GM12865 (cell line): ENCODE data around the gene SVIL.

Experiments
- DNase-seq: peaks from one replicate; pipeline ENCODE4 v3.0.0; 2010; ENCODE audit warnings: low read depth
- H3K4me3 ChIP-seq: 2 replicates; pipeline ENCODE4 v1.5.1; 2011; ENCODE audit warnings: mild to moderate bottlenecking, low read depth, low read length, control low read depth
- CTCF ChIP-seq: IDR thresholded peaks from 2 replicates; pipeline ENCODE4 v1.5.1; 2011; ENCODE audit warnings: low read length, control low read depth, low read depth, inconsistent platforms; ENCODE audit not compliant: insufficient read depth; ENCODE audit errors: missing control alignments

SVIL gene

GRCh38 chr10:29622382-29622922 is 12.3 kb downstream of the SVIL start:
- H3K4me3 ChIP-seq, result no peak overlapping the region
- DNase-seq, result no peak
- no peak for TF ChIP-seq CTCF

- no peak for DNase-seq
- no peak overlapping the region for H3K4me3 ChIP-seq
- TF ChIP-seq CTCF, result no peak
Measured at GRCh38 chr10:29621161-29621560, 13.6 kb downstream of the SVIL start.

GRCh38 chr10:29620112-29620690 is 14.6 kb downstream of the SVIL start:
- H3K4me3 ChIP-seq, result no peak overlapping the region
- TF ChIP-seq CTCF, result no peak
- DNase-seq, result no peak

GRCh38 chr10:29619241-29619669 is 15.5 kb downstream of the SVIL start:
- no peak for TF ChIP-seq CTCF
- DNase-seq, result no peak
- H3K4me3 ChIP-seq, result no peak overlapping the region

GRCh38 chr10:29618341-29619171 is 16.2 kb downstream of the SVIL start:
- DNase-seq, result no peak
- no peak overlapping the region for H3K4me3 ChIP-seq
- no peak for TF ChIP-seq CTCF

GRCh38 chr10:29617880-29618340 is 16.9 kb downstream of the SVIL start:
- DNase-seq, result no peak
- H3K4me3 ChIP-seq, result no peak overlapping the region
- no peak for TF ChIP-seq CTCF
